GM20000 (cell line): Measurements from ENCODE around the gene RBFOX2.
"Not testable (repeated sequence)": the region's sequence is repeated elsewhere in the genome, so short reads cannot be mapped to it uniquely, and the experiment has no call there.

ENCODE experiments used
- DNase-seq: peaks from one replicate; pipeline ENCODE4 v3.0.0; 2012; ENCODE audit warnings: low spot score
- CTCF ChIP-seq: IDR thresholded peaks from 2 replicates; pipeline ENCODE4 v1.5.1; 2012; ENCODE audit warnings: mild to moderate bottlenecking, control low read depth; ENCODE audit errors: extremely low read depth, missing control alignments

RBFOX2 gene

DNA sequence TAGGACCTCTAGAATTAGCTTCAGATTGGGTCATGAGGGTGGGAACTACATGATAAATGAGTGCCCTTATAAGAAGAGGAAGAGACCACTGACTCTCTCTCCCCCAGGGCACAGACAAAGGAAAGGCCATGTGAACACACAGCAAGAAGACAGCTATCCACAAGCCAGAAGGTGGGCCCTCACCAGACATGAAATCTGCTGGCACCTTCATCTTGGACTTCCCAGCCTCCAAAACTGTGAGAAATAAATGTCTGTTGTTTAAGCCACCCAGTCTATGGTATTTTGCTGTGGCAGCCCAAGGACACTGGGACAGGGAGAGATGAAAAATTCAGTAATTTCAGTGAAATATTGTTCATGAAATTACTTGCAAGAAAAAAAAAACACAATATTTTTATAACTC lies 5.9 kb downstream of the RBFOX2 start:
- no peak for DNase-seq
- TF ChIP-seq CTCF, result no peak

GRCh38 chr22:36022162-36022561 lies 6.5 kb downstream of the RBFOX2 start:
- no peak for DNase-seq
- TF ChIP-seq CTCF, result no peak

GRCh38 chr22:36021606-36022153 lies 6.9 kb downstream of the RBFOX2 start:
- TF ChIP-seq CTCF, result no peak
- no peak for DNase-seq

- not testable (repeated sequence) for DNase-seq
Measured at GRCh38 chr22:36020865-36021264, 7.8 kb downstream of the RBFOX2 start.

DNA sequence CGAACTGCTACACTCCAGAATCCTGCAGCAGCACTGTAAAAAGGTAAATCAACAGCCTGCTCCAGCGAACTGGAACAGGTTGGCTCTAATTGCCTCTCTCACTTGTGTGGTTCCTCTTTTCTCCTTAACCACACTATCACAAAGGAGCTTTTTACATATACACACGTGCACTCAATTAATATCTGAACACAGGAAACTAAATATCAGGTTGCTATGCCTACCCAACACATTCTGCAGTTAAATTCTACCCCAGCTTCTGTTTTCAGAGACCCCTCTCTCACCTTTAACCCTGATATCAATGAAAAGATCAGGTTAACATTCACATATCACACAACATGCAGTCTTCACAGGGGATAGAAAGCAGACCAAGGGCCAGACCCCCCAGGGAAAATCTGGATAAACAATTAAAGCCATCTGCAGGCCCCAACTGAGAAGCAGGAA lies 11.0 kb downstream of the RBFOX2 start:
- DNase-seq, result peak; percentile 20
- TF ChIP-seq CTCF, result no peak

GRCh38 chr22:36016684-36017083 lies 11.9 kb downstream of the RBFOX2 start:
- TF ChIP-seq CTCF, result no peak

DNA sequence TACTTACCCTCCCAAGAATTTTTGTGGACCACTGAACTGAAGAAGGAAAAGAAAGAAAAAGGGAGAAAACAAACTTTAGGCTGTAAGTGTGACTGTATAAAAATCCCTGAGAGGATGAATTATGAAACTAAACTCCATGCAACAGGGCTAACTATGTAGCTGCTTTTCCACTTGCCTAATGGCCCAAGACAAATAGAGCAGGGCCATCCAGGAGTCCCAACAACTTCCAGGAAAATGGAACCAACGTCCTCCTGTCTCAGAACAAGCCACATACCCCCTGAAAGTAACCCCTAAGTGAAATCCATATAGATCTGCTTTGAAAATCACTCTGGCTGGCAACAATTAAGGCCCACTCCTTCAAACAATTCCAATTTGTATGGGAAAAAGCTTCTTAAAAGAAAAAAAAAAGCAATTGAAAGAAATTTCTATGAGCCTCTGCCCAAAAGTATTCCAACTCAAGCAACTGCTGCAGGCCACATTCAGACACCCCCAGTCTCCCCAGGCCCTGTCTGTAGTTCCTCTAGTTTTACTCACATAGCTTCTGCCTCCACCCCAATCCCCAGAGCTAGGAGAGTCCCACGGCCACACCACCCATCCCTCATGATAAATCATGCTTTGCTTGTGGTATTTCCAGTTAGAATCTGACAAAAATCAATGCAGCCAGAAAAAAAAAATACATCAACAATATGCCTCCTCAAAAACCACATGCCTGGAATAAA lies 12.7 kb downstream of the RBFOX2 start:
- DNase-seq, result no peak
- no peak for TF ChIP-seq CTCF

More at GRCh38 chr22:36016684-36017083, 11.9 kb downstream of the RBFOX2 start:
- DNase-seq, result no peak
